HG03095 (cell line): ENCODE measurements around the gene MEF2A.
A peak's percentile ranks its signal among the peaks of the same experiment; 100 is the strongest.

Source experiments
- ATAC-seq: cut with Tn5 transposase; IDR thresholded peaks from one replicate; pipeline ENCODE4 v1.9.1; 2021; ENCODE audit warnings: moderate library complexity; ENCODE audit not compliant: unreplicated experiment

MEF2A gene

GRCh38 chr15:99702895-99703602 lies 137.3 kb downstream of the MEF2A start:
- ATAC-seq: peak; percentile 11

- peak; percentile 56 for ATAC-seq
Observed at GRCh38 chr15:99703603-99704443, 138.0 kb downstream of the MEF2A start.

- peak; percentile 67 for ATAC-seq
Observed at GRCh38 chr15:99704444-99704838, 138.7 kb downstream of the MEF2A start.

- no peak for ATAC-seq
Observed at GRCh38 chr15:99706557-99707303, 140.9 kb downstream of the MEF2A start.

- ATAC-seq: no peak
Observed at GRCh38 chr15:99707473-99708270, 141.9 kb downstream of the MEF2A start.

GRCh38 chr15:99708563-99708962 lies 142.8 kb downstream of the MEF2A start:
- no peak for ATAC-seq

GRCh38 chr15:99709243-99709986 lies 143.6 kb downstream of the MEF2A start:
- ATAC-seq: no peak

GRCh38 chr15:99711625-99712024 lies 145.8 kb downstream of the MEF2A start:
- no peak for ATAC-seq

- ATAC-seq: no peak
Observed at GRCh38 chr15:99712415-99712814, 146.6 kb downstream of the MEF2A start.

- no peak for ATAC-seq
Observed at GRCh38 chr15:99716540-99717095, 150.8 kb downstream of the MEF2A start.

GRCh38 chr15:99717161-99718009 lies 151.6 kb downstream of the MEF2A start:
- ATAC-seq: peak; percentile 33

- no peak for ATAC-seq
Observed at GRCh38 chr15:99718421-99718820, 152.6 kb downstream of the MEF2A start.

GRCh38 chr15:99719096-99719541 lies 153.3 kb downstream of the MEF2A start:
- peak; percentile 80 for ATAC-seq

GRCh38 chr15:99720533-99720932 lies 154.7 kb downstream of the MEF2A start:
- ATAC-seq: no peak

GRCh38 chr15:99721104-99721778 lies 155.5 kb downstream of the MEF2A start:
- no peak for ATAC-seq

GRCh38 chr15:99721896-99722295 lies 156.1 kb downstream of the MEF2A start:
- ATAC-seq: no peak

- no peak for ATAC-seq
Observed at GRCh38 chr15:99722406-99722805, 156.6 kb downstream of the MEF2A start.

- no peak for ATAC-seq
Observed at GRCh38 chr15:99726333-99726732, 160.5 kb downstream of the MEF2A start.
